Daoy (cell line): ENCODE measurements around the gene CNTN4. TPM values are rescaled to one million over a fixed set of nuclear protein-coding genes. Genes with fewer than 3 reads are reported as not detected.
"Not testable (repeated sequence)": the region's sequence is repeated elsewhere in the genome, so short reads cannot be mapped to it uniquely, and the experiment has no call there.

ENCODE experiments used
- DNase-seq: peaks from one replicate; pipeline ENCODE4 v3.0.0-alpha.2; 2015; ENCODE audit warnings: low read depth
- total RNA-seq: library from RNA; depleted of rRNA; stranded (reverse); fragments of >200 nt; shearing (Covaris generic); gene quantifications from 2 replicates; pipeline ENCODE4 v1.2.3, GENCODE V29; 2014

The CNTN4 gene
- total RNA-seq, 1 experiment from 2014 or later, result 0.06 TPM

DNA sequence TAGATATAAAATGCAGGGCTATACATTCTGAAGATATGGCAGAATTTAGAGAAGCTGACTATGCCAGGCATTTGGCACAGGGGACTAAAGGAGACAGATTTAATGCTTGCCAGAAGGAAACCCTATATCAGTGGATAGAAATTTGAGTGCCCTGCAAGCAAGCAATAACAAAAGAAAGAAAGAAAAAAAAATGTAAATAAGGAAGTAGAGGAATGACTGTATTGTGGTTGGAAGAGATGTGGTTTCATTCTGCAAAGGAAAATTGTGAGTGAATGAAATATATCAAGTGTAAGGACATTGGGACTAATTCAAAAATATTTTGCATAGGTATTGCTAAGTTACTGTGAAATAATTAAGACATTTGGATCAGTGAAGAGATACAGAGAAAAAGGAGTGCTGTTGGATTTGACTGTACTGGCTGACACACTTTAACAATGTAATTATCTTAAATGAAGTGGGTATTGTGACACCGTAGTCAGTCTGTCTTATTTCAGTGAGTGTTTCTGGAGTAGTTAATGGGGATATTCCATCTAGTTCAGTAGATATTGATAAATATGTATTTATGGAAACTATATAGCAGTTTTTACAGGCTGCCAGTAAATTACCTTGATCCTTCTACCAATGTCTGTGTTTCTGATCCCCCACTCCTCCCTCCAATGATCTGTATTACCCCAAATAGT is 418.2 kb downstream of the CNTN4 start:
- DNase-seq, result no peak

DNA sequence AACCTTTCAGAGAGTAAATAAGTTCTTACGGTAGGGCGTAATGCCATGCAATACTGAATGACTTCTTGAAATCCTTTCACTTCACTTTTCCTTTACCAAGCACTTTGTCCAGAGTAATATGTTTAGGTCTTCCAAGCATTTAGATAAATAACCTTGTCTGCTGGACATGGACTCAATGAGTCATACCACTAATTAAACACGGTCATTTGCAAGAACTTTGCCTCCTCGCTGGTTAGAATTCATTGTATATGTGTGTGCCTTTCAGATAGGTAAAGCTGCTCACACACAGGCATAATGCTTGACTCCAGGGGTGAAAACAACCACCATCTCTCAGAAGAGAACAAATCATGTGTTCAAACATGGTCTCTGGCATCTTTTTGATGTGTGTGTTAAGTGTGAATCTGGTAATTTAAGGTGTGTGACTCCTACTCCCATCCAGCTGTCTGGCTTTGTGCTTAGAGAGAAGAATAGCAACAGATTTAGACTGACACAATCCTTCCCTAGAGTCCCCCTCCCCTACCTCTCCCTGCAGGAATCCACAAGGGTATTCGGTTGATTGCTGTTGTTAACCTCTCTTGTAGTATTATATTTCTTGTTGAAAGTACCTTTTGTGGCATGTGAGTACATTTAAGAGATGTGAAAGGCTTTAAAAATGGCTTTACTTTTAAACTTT is 419.0 kb downstream of the CNTN4 start:
- no peak for DNase-seq

DNA sequence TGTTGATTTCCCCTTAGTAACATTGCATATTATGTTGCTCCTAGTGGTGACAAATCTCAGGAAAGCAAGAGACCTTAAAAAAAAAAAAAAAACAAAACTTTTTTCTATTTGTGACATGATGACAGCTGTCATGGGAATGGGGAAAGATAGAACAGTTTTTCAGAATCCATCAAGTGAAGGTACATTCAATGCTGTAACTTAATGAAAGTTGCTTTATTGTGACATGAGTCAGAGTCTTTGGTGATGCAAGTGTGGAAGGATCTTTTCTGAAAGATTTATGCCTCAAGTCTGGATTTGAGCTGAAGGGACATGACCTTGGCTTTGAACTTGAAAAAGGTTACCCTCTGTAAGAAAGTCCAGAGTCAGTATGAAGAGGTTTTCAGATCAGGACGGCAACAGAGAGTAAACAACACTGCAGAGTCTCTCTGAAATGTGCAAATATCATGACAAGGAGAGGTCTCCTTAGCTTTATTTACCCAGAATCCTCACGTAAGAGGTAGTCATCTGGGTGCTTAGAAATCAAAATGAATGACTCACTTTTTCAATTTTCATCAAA is 424.7 kb downstream of the CNTN4 start:
- no peak for DNase-seq

DNA sequence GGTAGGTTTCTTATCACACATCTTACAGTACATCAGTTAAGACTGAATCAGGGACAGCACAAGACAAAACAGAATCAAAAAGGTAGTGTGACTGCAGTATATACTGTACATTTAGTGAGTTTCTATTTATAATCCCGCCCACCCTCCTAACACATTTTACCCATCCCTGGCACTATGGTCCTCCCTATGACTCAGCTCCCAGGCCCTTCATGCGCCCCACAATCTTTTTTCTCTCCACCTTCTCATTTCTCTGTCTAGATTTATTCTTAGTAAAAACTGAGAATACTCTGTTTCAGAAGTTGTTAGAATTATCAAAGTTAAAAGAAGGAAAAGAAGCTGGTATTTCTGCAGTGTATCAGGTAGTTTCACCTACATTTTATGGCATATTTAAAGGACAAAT is 427.3 kb downstream of the CNTN4 start:
- no peak for DNase-seq

DNA sequence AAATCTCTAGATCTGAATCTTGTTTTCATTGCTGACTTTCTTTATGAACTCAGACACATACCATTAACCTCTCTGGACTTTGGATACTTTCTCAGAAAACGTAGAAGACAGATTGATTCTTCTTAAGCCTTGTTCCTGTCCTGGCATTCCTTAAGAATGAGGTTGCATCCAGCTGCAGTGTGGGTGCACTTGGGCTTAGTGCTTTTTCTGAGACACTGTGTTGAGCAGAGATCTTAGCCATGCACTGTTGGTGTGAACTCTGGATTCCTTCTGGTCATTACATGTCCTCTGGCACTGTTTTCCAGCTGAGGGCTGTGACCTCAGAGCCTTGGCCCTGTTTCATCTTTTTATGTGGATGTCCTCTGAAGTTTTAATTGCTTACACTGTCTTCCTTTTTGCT is 428.3 kb downstream of the CNTN4 start:
- DNase-seq, result no peak

DNA sequence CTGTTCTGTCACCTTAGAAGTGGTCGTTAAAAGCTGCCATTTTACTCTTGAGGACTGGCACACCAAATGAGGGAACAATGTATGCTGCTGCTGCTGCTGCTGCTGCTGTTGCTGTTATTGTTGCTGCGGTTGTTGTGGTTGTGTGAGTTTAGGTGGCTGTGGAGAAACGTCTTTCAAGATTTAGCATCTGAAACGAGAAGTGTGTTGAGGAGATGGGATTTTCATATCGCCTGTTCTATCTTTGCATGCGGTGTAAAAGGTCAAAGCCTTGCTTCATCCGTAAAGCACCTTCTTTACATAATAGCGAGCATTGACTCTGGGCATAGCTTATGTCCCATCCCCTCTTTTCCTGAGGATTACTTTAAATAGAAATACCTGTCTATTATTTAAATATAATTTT is 428.7 kb downstream of the CNTN4 start:
- not testable (repeated sequence) for DNase-seq

DNA sequence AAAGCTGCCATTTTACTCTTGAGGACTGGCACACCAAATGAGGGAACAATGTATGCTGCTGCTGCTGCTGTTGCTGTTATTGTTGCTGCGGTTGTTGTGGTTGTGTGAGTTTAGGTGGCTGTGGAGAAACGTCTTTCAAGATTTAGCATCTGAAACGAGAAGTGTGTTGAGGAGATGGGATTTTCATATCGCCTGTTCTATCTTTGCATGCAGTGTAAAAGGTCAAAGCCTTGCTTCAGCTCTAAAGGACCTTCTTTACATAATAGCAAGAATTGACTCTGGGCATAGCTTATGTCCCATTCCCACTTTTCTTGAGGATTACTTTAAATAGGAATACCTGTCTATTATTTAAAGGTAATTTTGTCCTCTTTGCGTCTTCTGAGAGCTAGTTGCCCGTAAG is 436.1 kb downstream of the CNTN4 start:
- DNase-seq, result not testable (repeated sequence)

DNA sequence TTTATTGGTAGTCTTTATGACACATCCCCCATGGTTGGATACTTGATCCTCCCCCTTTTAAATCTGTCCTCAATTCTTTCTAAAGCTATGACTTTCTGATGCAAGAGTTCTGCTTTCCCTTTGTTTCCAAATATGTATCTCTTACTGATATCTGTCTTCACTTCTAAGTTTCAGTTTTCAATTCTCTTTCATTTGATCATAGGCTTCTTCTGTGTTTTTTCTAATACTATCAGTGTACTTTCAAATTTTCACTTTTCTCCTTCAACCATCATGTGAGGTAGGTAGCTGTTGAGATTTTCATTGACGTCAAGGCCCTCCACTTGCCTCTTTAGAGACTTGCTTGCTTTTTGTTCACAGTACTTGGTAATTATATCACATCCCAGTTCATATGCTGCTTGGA is 436.5 kb downstream of the CNTN4 start:
- no peak for DNase-seq

DNA sequence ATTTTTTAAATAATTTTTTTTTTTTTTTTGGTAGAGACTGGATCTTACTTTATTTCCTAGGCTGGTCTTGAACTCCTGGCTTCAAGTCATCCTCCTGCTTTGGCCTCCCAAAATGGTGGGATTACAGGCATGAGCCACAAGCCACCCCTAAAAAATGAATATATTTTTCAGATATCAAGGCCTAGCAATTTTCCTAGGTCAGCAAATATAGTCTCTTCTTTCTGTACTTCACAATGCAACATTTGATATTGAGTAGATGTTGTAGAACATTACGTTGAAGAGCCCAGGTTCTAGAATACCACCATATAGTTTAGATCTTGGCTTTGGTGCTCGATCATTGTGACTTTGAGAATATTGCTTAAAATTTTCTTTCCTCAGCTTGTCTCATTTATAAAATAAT is 437.9 kb downstream of the CNTN4 start:
- no peak for DNase-seq

DNA sequence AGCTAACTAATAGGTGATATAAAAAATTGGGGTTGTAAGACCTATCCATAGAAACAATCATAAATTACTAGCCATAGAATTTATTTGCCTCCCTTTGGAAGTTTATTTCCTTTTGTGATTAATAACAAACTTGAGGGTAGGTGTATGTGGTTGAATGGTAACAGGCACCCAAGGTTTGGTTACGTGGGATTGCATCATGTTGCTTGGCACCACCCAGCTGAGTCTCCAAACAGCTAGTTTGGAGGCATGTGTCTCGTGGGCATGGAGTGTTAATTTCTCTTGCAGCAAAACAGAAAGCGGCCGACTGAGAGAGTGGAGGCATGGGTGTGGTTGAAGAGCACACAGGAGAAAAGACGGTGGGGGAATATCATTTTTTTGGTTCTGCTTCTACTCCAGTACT is 441.4 kb downstream of the CNTN4 start:
- DNase-seq, result no peak

DNA sequence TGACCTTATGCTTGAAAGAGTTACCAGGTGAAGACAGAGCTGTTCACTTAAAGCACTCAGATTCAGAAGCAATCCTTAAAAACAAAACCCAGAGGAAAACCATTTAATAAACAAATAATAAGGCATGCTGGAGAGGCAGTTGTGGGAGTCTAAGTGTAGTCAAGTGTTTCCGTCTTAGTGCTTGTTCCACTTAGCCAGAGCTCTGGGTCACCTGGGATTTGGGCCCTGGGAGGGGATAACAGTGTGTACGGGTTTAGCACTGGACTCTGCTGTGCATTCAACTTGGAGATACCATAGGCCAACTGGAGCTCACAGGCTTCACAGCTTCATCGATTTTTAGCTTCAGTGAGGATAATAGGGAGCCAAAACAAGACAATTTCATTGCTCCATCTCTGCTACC is 444.6 kb downstream of the CNTN4 start:
- no peak for DNase-seq

DNA sequence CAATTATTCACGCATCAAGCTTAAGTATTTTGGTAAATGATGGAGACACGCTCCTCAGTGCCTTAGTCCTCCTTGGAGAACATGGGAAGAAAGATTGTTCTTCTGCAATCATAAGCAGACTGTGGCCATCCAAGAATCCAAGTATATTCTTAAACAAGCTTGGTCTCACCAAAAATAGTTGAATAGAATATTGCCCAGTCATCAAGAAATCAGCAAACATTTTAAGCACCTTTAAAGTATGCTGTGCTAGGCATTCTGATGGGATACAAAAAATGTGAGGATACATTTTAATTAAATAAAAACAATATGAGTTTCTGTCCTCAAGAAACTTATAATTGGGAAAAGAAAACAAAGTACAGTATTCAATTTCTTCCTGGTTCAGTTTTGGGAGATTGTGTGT is 445.5 kb downstream of the CNTN4 start:
- DNase-seq, result no peak

DNA sequence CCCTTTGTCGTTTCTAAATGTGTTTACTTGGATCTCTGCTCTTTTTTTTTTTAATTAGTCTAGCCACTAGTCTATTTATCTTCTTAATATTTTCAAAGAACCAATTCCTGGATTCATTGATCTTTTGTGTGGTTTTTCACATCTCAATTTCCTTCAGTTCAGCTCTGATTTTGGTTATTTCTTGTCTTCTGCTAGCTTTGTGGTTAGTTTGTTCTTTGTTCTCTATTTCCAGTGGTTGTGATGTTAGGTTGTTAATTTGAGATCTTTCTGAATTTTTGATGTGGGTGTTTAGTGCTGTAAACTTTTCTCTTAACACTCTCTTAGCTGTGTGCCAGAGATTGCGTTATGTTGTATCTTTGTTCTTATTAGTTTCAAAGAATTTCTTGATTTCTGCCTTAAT is 446.1 kb downstream of the CNTN4 start:
- DNase-seq, result no peak

DNA sequence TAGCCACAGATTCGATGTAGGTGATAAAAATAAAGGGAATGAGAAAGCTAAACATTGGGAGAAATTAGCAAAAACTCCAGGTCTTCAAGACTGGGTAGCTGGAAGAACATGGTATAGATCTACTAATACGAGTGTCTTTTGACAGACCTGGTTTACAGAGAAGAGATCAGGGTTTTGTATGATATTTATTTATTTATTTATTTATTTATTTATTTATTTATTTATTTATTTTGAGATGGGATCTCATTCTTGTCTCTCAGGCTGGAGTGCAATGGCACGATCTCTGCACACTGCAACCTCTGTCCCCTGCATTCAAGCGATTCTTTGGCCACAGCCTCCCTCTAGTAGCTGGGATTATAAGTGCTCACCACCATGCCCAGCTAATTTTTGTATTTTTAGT is 448.4 kb downstream of the CNTN4 start:
- DNase-seq, result no peak

DNA sequence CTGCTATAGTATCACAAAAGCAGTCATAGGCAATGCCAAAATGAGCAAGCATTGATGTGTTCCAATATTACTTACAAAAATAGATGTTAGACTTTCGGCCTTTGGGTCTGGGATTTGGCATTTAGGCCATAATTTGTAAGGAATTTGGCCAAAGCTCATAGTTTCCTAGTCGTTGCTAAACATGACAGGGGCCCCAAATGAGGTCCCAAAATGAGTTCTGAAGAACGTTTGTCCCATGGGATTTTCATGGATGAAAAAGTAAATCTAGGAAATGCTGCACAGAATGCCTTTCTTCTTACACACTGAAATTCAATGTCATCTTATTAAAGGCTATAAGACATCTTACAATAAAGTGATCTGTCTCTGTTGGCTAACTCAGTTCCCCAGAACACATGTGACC is 456.0 kb downstream of the CNTN4 start:
- DNase-seq, result no peak

DNA sequence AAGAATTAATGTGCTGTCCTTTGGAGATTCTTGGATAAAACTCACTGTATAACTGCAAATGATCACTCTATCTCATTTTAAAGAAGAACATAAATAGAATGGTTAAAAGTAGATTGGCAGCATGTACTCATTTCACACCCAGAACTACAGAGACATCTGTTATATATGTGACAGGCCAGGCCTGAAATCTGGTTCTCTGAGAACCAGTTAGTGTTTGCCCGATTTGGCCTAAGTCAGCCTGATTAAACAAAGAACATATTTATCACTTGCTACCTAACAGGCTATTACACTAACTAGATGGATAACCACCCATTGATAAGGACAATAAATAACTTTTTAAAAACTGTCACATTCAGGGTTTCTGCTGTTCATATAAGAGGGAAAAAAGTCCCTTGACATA is 460.1 kb downstream of the CNTN4 start:
- DNase-seq, result no peak

DNA sequence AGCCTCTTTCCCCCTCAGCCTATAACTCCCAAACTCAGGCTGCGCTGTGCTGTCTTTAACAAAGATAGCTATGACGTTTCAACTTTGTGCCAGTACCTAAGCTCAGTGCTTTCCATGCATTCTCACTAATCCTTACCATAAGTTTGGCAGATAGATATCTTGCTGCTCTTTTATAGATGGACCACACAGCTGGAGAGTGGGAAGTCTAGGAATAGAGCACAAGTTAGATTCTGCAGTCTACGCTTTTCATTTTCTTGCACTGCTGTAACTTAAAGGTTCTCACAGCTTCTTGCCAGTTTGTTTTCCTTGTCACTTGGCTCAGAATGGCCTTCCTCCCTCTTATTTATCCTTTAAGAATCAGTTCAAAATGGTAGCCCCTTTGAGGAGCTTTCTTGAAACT is 468.8 kb downstream of the CNTN4 start:
- DNase-seq, result no peak

DNA sequence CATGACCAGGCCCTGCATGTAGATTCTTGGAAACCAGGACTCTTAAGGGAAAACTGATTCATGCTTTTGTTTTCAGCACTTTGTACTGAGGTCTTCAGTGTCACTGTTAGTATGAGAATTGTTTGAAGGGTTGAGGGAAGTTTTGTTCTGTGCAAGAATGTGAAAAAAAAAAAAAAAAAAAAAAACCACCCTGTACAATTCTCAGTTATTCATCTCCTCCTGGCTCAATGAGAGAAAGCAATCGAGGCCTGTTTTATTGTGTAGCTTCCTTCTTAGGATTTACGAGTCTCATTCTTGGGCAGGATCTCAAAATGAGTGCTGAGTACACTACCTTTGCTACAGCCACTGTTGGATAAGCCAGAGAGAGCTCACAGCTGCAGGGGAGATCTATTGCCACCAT is 469.5 kb downstream of the CNTN4 start:
- no peak for DNase-seq

DNA sequence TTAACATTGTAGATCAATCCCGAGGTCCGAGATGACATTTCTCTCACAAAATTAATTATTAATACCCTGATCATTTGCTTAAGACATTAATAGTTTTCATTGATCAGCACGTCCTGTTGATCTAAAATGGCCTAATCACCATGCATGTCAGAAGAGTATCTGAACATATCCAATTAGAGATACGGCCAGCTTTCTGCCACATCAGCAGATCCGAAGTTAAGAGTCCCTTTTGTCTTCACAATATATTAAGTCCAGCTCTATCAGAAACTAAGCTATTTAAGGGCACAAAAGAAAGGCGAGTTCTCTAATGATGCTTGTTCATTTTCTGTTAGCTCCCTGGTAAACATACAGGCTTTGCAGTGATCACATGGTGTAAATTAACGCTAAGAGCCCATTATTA is 470.3 kb downstream of the CNTN4 start:
- DNase-seq, result no peak

DNA sequence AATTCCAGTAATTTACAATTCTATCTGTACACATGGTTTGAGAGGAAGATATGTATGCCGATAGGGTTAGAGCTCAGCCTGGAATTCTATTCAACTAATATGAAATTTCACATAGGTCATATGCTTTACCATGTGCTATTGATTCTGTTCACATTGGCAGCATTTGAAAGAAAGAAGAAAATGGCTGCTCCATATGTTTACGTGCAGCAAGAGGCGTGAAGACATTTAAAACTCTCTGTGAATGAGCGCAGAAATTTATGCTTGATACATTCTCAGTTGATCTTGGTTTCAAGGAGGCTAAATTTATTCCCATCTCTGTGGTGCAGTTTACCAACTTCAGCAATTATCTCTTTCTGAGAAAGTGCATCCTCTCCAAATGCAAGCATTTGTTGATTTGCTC is 478.9 kb downstream of the CNTN4 start:
- DNase-seq, result no peak

DNA sequence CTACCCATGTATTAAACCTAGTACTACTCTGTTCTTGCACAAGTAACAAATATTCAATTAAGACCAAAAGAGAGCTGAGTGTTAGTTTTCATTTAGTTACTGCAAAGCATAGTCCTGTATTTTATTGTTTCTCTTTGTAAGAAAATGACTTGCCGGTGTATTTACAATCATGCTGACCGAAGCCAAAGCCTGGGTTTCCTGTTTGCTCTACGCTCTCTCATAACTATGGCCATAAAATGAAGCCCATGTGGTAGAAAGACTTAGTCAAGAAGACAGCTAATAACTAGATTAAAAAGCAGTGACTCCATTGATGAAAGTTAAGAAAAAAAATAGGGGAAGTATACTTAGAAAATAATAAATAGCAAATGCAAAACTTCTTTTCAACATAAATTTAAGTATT is 479.9 kb downstream of the CNTN4 start:
- DNase-seq, result no peak

DNA sequence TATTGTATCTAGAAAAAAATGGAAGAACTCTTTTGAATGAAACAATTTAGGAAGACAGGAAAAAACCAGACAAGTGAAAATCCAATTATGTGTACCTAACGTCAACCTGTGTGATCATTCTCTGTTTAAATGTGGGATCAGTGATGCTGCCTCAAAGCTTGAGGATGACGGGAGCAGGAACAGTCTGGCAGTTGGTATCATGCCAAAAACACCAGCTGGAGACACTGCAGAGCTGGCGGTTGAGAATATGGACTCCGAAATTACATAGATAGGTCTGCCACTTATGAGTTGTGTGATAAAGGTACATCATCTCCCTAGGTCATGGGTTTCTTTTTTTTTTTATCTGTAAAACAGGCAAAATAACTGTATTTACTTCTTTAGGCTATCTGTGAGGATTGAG is 480.5 kb downstream of the CNTN4 start:
- DNase-seq, result no peak

DNA sequence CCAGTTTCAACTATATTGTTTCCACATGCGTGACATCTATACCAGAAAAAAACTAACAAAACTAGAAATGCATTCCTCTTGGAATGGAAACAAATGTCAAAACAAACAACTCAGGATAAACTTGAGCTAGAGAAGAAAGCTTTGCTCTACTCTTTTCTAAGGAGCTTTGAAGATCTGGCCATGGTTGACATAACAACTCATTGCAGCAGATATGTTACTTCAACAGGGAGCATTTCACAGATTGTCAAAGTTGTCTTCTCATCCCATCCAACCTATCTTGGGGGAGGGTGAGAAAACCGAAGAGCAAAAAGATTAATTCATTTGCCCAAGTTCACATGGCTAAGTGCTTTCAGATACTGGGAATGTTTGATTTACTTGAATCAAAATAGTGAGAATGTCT is 484.4 kb downstream of the CNTN4 start:
- no peak for DNase-seq
